ENCODE results near the gene VPS35. TPM values are rescaled to one million over a fixed set of nuclear protein-coding genes. Genes with fewer than 3 reads are reported as not detected.

Gene VPS35
- polyA plus RNA-seq (2011; rRNA removed) (67.2 and 85.5 TPM in 2 replicates), polyA plus RNA-seq (2017; fragmentation: RNase III; extraction: RNeasy Plus Mini Kit Qiagen cat#74134 plus additional on column Dnase treatment) (82.3 to 92.1 TPM (median 83.0 TPM) in 3 replicates), polyA minus RNA-seq (2011; rRNA and poly(A)+ RNA removed) (31.5 and 34.6 TPM in 2 replicates)
- polyA plus RNA-seq (2012; cell fraction: cytosol; rRNA removed), result 18.4 and 20.6 TPM in 2 replicates
- 10.2 and 15.8 TPM in 2 replicates for polyA plus RNA-seq (2012; cell fraction: nucleus; rRNA removed)

DNA sequence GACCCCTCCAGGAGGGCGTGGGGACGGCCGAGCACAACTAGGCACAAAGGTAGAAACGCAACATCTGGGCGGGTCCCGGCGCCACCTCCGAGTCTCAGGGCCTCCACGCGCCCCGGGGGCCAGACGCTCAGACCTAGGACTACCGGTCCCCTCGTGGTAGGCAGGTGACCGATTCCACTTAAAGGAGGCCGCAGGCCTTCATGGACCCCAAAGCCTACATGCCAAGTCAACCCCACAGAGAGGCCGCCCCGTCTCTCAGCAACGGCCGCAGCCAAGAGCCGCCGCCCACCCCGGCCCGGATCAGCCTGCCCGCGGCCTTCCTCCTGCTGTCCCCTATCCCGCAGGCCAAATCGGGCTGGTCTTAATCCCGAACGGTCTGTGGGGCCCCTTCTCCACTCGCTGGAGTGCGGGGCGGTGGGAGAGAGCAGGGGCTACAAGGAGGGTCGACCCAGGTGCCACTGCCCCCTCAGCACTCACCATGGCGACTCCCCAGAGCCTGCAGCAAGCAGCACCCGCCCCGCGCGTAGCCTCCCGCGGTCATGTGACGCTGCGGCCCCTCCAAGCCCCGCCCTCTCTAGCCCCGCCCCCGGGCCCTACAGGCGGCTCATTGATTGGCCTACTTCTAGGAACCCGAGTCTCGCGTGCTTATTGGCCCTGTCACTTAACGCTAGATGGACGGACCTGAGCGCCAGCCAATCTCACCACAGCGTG lies at the start of gene VPS35:
Gene VPS35, minus strand, starts transcription at position 525 of the 711 bp plus-strand sequence. Its CDS starts 45 bp downstream, at position 480.
- peaks cover 37% of the 10 kb centered on the region for H3K4me1 ChIP-seq
- ATAC-seq (peak; percentile 83 to 91), FAIRE-seq (no peak)
- TF ChIP-seq MAZ (IDR thresholded peaks at IDR 0.05; ENCODE audit: borderline replicate concordance, low read depth, low read length) (no peak), KDM5A (IDR thresholded peaks at IDR 0.05) (no peak; the same call in none of the 2 replicates), CHD4 (IDR thresholded peaks at IDR 0.05; ENCODE audit: borderline replicate concordance) (no peak), JUNB (IDR thresholded peaks at IDR 0.05) (no peak), FOXS1 (CRISPR knock-in tag; IDR thresholded peaks at IDR 0.05) (no peak), RAD21 (conservative IDR thresholded peaks at IDR 0.05 in 1 of 2, IDR thresholded peaks at IDR 0.05 in 1 of 2) (no peak), JUN (IDR thresholded peaks at IDR 0.05) (peak in 1 of 2 experiments; percentile 28; a peak in 2 of 5 replicates), HOXA7 (CRISPR knock-in tag; IDR thresholded peaks at IDR 0.05) (no peak), CHD2 (IDR thresholded peaks at IDR 0.05; ENCODE audit: low read length, partially characterized antibody) (no peak), CEBPB (IDR thresholded peaks at IDR 0.05) (no peak), FOSL2 (IDR thresholded peaks at IDR 0.05) (no peak), FOSL2 (CRISPR knock-in tag; IDR thresholded peaks at IDR 0.05) (no peak), EHF (CRISPR knock-in tag; IDR thresholded peaks at IDR 0.05) (no peak), NPAS2 (CRISPR knock-in tag; IDR thresholded peaks at IDR 0.05; ENCODE audit: borderline replicate concordance) (no peak), RNF2 (IDR thresholded peaks at IDR 0.05; ENCODE audit: borderline replicate concordance, low read depth) (no peak), EHMT2 (IDR thresholded peaks at IDR 0.05; ENCODE audit: low read depth) (no peak), CBX8 (IDR thresholded peaks at IDR 0.05) (no peak), MAFK (IDR thresholded peaks at IDR 0.05; ENCODE audit: partially characterized antibody) (no peak), NFE2L2 (conservative IDR thresholded peaks at IDR 0.05; ENCODE audit: low read length) (no peak), NR3C1 (IDR thresholded peaks at IDR 0.05) (no peak), BHLHE40 (IDR thresholded peaks at IDR 0.05; ENCODE audit: low read depth, low read length) (no peak), ESRRA (IDR thresholded peaks at IDR 0.05; ENCODE audit: borderline replicate concordance, low read length) (no peak), PHF8 (IDR thresholded peaks at IDR 0.05; ENCODE audit: borderline replicate concordance, low read depth) (peak; percentile 93), RARB (CRISPR knock-in tag; IDR thresholded peaks at IDR 0.05) (no peak), HOXB5 (CRISPR knock-in tag; IDR thresholded peaks at IDR 0.05) (no peak), EP300 (IDR thresholded peaks at IDR 0.05) (no peak)
- TF ChIP-seq, protein P1, sequence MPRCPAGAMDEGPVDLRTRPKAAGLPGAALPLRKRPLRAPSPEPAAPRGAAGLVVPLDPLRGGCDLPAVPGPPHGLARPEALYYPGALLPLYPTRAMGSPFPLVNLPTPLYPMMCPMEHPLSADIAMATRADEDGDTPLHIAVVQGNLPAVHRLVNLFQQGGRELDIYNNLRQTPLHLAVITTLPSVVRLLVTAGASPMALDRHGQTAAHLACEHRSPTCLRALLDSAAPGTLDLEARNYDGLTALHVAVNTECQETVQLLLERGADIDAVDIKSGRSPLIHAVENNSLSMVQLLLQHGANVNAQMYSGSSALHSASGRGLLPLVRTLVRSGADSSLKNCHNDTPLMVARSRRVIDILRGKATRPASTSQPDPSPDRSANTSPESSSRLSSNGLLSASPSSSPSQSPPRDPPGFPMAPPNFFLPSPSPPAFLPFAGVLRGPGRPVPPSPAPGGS (IDR thresholded peaks at IDR 0.05), result peak; percentile 62; the same call in 2 of the 3 replicates
- TF ChIP-seq, protein P2, sequence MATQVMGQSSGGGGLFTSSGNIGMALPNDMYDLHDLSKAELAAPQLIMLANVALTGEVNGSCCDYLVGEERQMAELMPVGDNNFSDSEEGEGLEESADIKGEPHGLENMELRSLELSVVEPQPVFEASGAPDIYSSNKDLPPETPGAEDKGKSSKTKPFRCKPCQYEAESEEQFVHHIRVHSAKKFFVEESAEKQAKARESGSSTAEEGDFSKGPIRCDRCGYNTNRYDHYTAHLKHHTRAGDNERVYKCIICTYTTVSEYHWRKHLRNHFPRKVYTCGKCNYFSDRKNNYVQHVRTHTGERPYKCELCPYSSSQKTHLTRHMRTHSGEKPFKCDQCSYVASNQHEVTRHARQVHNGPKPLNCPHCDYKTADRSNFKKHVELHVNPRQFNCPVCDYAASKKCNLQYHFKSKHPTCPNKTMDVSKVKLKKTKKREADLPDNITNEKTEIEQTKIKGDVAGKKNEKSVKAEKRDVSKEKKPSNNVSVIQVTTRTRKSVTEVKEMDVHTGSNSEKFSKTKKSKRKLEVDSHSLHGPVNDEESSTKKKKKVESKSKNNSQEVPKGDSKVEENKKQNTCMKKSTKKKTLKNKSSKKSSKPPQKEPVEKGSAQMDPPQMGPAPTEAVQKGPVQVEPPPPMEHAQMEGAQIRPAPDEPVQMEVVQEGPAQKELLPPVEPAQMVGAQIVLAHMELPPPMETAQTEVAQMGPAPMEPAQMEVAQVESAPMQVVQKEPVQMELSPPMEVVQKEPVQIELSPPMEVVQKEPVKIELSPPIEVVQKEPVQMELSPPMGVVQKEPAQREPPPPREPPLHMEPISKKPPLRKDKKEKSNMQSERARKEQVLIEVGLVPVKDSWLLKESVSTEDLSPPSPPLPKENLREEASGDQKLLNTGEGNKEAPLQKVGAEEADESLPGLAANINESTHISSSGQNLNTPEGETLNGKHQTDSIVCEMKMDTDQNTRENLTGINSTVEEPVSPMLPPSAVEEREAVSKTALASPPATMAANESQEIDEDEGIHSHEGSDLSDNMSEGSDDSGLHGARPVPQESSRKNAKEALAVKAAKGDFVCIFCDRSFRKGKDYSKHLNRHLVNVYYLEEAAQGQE (IDR thresholded peaks at IDR 0.05), result peak; percentile 30; the same call in 1 of the 2 replicates
- TF ChIP-seq, protein P3, sequence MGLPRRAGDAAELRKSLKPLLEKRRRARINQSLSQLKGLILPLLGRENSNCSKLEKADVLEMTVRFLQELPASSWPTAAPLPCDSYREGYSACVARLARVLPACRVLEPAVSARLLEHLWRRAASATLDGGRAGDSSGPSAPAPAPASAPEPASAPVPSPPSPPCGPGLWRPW (IDR thresholded peaks at IDR 0.05), result no peak
- TF ChIP-seq, protein P4, sequence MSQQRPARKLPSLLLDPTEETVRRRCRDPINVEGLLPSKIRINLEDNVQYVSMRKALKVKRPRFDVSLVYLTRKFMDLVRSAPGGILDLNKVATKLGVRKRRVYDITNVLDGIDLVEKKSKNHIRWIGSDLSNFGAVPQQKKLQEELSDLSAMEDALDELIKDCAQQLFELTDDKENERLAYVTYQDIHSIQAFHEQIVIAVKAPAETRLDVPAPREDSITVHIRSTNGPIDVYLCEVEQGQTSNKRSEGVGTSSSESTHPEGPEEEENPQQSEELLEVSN (IDR thresholded peaks at IDR 0.05; ENCODE audit: borderline replicate concordance, low read depth), result no peak
- TF ChIP-seq, protein P5, sequence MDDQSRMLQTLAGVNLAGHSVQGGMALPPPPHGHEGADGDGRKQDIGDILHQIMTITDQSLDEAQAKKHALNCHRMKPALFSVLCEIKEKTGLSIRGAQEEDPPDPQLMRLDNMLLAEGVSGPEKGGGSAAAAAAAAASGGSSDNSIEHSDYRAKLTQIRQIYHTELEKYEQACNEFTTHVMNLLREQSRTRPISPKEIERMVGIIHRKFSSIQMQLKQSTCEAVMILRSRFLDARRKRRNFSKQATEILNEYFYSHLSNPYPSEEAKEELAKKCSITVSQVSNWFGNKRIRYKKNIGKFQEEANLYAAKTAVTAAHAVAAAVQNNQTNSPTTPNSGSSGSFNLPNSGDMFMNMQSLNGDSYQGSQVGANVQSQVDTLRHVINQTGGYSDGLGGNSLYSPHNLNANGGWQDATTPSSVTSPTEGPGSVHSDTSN (IDR thresholded peaks at IDR 0.05), result peak; percentile 91
- TF ChIP-seq, protein P6, sequence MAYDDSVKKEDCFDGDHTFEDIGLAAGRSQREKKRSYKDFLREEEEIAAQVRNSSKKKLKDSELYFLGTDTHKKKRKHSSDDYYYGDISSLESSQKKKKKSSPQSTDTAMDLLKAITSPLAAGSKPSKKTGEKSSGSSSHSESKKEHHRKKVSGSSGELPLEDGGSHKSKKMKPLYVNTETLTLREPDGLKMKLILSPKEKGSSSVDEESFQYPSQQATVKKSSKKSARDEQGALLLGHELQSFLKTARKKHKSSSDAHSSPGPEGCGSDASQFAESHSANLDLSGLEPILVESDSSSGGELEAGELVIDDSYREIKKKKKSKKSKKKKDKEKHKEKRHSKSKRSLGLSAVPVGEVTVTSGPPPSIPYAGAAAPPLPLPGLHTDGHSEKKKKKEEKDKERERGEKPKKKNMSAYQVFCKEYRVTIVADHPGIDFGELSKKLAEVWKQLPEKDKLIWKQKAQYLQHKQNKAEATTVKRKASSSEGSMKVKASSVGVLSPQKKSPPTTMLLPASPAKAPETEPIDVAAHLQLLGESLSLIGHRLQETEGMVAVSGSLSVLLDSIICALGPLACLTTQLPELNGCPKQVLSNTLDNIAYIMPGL (CRISPR knock-in tag; IDR thresholded peaks at IDR 0.05; ENCODE audit: borderline replicate concordance), result no peak

More for the DNA sequence above, at the start of gene VPS35:
- Histone ChIP-seq H3K4me3 (peak within 1 kb of the TSS; percentile 58), H3K9me3 (no peaks in the 10 kb centered on the region), H3K27ac (peak within 1 kb of the TSS; percentile 92 to 93), H3K4me2 (peak within 1 kb of the TSS; percentile 97)
- CTCF ChIA-PET, result no interaction called here
- peak; percentile 93 to 99 for DNase-seq (ENCODE audit: low read depth in 1 of 2, low spot score in 1 of 2)
- under 1% methylated on average over 27 of the region's 54 CpGs for WGBS (ENCODE audit: missing lambda C conversion rate)
- POLR2A ChIA-PET, result no interaction called here

Measured in A549 (cell line).